ENCODE measurements around the gene EML4.

The EML4 gene

GRCh38 chr2:42178335-42178734 is 9.2 kb downstream of the EML4 start:
- H3K27ac ChIP-seq (ENCODE audit: low read depth, low read length) = no peak overlapping the region
- no peak overlapping the region for H3K9ac ChIP-seq (ENCODE audit: low read depth, low read length)
- WGBS = 90% methylated on average over 6 of the region's 6 CpGs
- peaks cover 7% of the 10 kb centered on the region; the same call in 1 of the 2 replicates for H3K4me1 ChIP-seq (ENCODE audit: insufficient read depth, low read length)
- no peaks in the 10 kb centered on the region for H3K27me3 ChIP-seq (ENCODE audit: insufficient read depth, low read length)
- no peaks in the 10 kb centered on the region; the same call in 1 of the 2 replicates for H3K36me3 ChIP-seq (ENCODE audit: insufficient read depth, low read length)
- no peaks in the 10 kb centered on the region for H3K9me3 ChIP-seq (ENCODE audit: insufficient read depth, low read depth, low read length)
- no peak overlapping the region for H3K4me3 ChIP-seq (ENCODE audit: low read length)

GRCh38 chr2:42180300-42180699 is 11.1 kb downstream of the EML4 start:
- Histone ChIP-seq H3K27ac (ENCODE audit: low read depth, low read length) (no peak overlapping the region), H3K4me3 (ENCODE audit: low read length) (no peak overlapping the region), H3K9me3 (ENCODE audit: insufficient read depth, low read depth, low read length) (no peaks in the 10 kb centered on the region), H3K4me1 (ENCODE audit: insufficient read depth, low read length) (peaks cover 19% of the 10 kb centered on the region), H3K36me3 (ENCODE audit: insufficient read depth, low read length) (no peaks in the 10 kb centered on the region; the same call in 1 of the 2 replicates), H3K9ac (ENCODE audit: low read depth, low read length) (no peak overlapping the region), H3K27me3 (ENCODE audit: insufficient read depth, low read length) (no peaks in the 10 kb centered on the region)

GRCh38 chr2:42182654-42183308 is 13.6 kb downstream of the EML4 start:
- WGBS = 81% methylated on average over 2 of the region's 2 CpGs
- Histone ChIP-seq H3K9ac (ENCODE audit: low read depth, low read length) (no peak overlapping the region), H3K36me3 (ENCODE audit: insufficient read depth, low read length) (no peaks in the 10 kb centered on the region), H3K4me3 (ENCODE audit: low read length) (no peak overlapping the region), H3K27me3 (ENCODE audit: insufficient read depth, low read length) (no peaks in the 10 kb centered on the region), H3K4me1 (ENCODE audit: insufficient read depth, low read length) (peaks cover 23% of the 10 kb centered on the region), H3K27ac (ENCODE audit: low read depth, low read length) (no peak overlapping the region), H3K9me3 (ENCODE audit: insufficient read depth, low read depth, low read length) (no peaks in the 10 kb centered on the region)

DNA sequence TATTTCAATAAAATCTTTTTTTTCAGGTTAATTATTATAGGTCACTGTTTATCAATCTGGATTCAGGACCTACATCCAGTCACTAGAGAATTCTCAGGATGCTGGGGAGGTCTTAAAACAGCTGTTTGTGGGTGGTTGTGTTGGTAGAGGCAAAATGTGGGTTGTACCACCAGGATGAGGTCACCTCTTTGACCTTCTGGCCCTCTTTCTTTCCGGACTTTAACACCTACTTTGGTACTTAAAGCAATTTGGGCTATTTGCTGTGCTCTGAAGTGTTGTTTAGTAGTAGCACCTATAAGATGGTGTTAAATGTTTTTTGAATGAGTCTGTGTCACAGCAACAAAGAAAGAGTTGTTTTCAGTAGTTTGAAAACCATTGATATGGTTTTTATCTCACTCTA is 14.6 kb downstream of the EML4 start:
- H3K4me3 ChIP-seq (ENCODE audit: low read length) = no peak overlapping the region
- peaks cover 23% of the 10 kb centered on the region for H3K4me1 ChIP-seq (ENCODE audit: insufficient read depth, low read length)
- H3K36me3 ChIP-seq (ENCODE audit: insufficient read depth, low read length) = no peaks in the 10 kb centered on the region
- no peaks in the 10 kb centered on the region for H3K9me3 ChIP-seq (ENCODE audit: insufficient read depth, low read depth, low read length)
- 88% methylated on average over 1 of the region's 1 CpG for WGBS
- H3K27ac ChIP-seq (ENCODE audit: low read depth, low read length) = no peak overlapping the region
- H3K9ac ChIP-seq (ENCODE audit: low read depth, low read length) = no peak overlapping the region
- H3K27me3 ChIP-seq (ENCODE audit: insufficient read depth, low read length) = no peaks in the 10 kb centered on the region

GRCh38 chr2:42184346-42184745 is 15.2 kb downstream of the EML4 start:
- Histone ChIP-seq H3K9me3 (ENCODE audit: insufficient read depth, low read depth, low read length) (no peaks in the 10 kb centered on the region), H3K4me1 (ENCODE audit: insufficient read depth, low read length) (peaks cover 23% of the 10 kb centered on the region), H3K9ac (ENCODE audit: low read depth, low read length) (no peak overlapping the region), H3K27me3 (ENCODE audit: insufficient read depth, low read length) (no peaks in the 10 kb centered on the region), H3K4me3 (ENCODE audit: low read length) (no peak overlapping the region), H3K36me3 (ENCODE audit: insufficient read depth, low read length) (no peaks in the 10 kb centered on the region), H3K27ac (ENCODE audit: low read depth, low read length) (no peak overlapping the region)
- 92% methylated on average over 2 of the region's 3 CpGs for WGBS

GRCh38 chr2:42185220-42185921 is 16.2 kb downstream of the EML4 start:
- 92% methylated on average over 4 of the region's 5 CpGs for WGBS
- H3K4me1 ChIP-seq (ENCODE audit: insufficient read depth, low read length) = peaks cover 23% of the 10 kb centered on the region
- H3K27me3 ChIP-seq (ENCODE audit: insufficient read depth, low read length) = no peaks in the 10 kb centered on the region
- no peaks in the 10 kb centered on the region for H3K36me3 ChIP-seq (ENCODE audit: insufficient read depth, low read length)
- no peak overlapping the region for H3K4me3 ChIP-seq (ENCODE audit: low read length)
- H3K27ac ChIP-seq (ENCODE audit: low read depth, low read length) = no peak overlapping the region
- no peak overlapping the region for H3K9ac ChIP-seq (ENCODE audit: low read depth, low read length)
- no peaks in the 10 kb centered on the region for H3K9me3 ChIP-seq (ENCODE audit: insufficient read depth, low read depth, low read length)

GRCh38 chr2:42186366-42186765 is 17.2 kb downstream of the EML4 start:
- no CpG with 5 or more reads among the region's 1 CpG for WGBS
- peaks cover 23% of the 10 kb centered on the region for H3K4me1 ChIP-seq (ENCODE audit: insufficient read depth, low read length)
- H3K4me3 ChIP-seq (ENCODE audit: low read length) = no peak overlapping the region
- no peak overlapping the region for H3K9ac ChIP-seq (ENCODE audit: low read depth, low read length)
- H3K27ac ChIP-seq (ENCODE audit: low read depth, low read length) = no peak overlapping the region
- H3K9me3 ChIP-seq (ENCODE audit: insufficient read depth, low read depth, low read length) = no peaks in the 10 kb centered on the region
- H3K27me3 ChIP-seq (ENCODE audit: insufficient read depth, low read length) = no peaks in the 10 kb centered on the region
- no peaks in the 10 kb centered on the region for H3K36me3 ChIP-seq (ENCODE audit: insufficient read depth, low read length)

DNA sequence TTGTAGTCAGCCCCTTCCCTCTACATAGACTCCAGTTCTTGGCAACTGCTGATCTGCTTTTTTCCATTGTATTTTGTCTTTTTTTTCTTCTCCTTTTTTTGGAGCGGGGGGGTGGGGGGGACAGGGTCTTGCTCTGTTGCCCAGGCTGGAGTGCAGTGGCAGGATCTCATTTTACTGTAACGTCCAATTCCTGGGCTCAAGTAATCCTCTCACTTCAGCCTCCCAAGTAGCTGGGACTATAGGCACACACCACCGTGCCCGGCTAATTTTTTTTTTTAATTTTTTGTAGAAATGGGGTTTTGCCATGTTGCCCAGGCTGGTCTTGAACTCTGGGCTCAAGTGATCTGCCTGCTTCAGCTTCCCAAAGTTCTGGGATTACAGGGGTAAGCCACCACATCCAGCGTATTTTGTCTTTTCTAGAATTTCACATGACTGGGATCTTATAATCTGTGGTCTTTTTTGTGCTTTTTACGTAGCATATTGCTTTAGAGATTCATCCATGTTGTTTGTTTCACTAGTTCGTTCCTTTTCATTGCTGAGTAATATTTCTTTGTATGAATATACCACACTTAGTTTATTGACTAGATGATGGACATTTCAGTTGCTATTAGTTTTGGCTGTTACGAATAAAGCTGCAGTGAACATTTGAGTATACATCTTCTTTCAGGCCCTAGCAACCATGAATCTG is 17.9 kb downstream of the EML4 start:
- no peaks in the 10 kb centered on the region for H3K36me3 ChIP-seq (ENCODE audit: insufficient read depth, low read length)
- no peak overlapping the region for H3K27ac ChIP-seq (ENCODE audit: low read depth, low read length)
- 98% methylated on average over 6 of the region's 8 CpGs for WGBS
- H3K4me1 ChIP-seq (ENCODE audit: insufficient read depth, low read length) = peaks cover 23% of the 10 kb centered on the region
- H3K27me3 ChIP-seq (ENCODE audit: insufficient read depth, low read length) = no peaks in the 10 kb centered on the region
- H3K4me3 ChIP-seq (ENCODE audit: low read length) = no peak overlapping the region
- no peak overlapping the region for H3K9ac ChIP-seq (ENCODE audit: low read depth, low read length)
- H3K9me3 ChIP-seq (ENCODE audit: insufficient read depth, low read depth, low read length) = no peaks in the 10 kb centered on the region

- WGBS = 97% methylated on average over 3 of the region's 3 CpGs
- Histone ChIP-seq H3K36me3 (ENCODE audit: insufficient read depth, low read length) (no peaks in the 10 kb centered on the region), H3K4me3 (ENCODE audit: low read length) (no peak overlapping the region), H3K9ac (ENCODE audit: low read depth, low read length) (no peak overlapping the region), H3K4me1 (ENCODE audit: insufficient read depth, low read length) (peaks cover 18% of the 10 kb centered on the region), H3K9me3 (ENCODE audit: insufficient read depth, low read depth, low read length) (no peaks in the 10 kb centered on the region), H3K27me3 (ENCODE audit: insufficient read depth, low read length) (no peaks in the 10 kb centered on the region), H3K27ac (ENCODE audit: low read depth, low read length) (no peak overlapping the region)
Observed at GRCh38 chr2:42187886-42188285, 18.7 kb downstream of the EML4 start.

- no peaks in the 10 kb centered on the region for H3K9me3 ChIP-seq (ENCODE audit: insufficient read depth, low read depth, low read length)
- H3K4me1 ChIP-seq (ENCODE audit: insufficient read depth, low read length) = peaks cover 15% of the 10 kb centered on the region
- H3K9ac ChIP-seq (ENCODE audit: low read depth, low read length) = no peak overlapping the region
- no peaks in the 10 kb centered on the region for H3K36me3 ChIP-seq (ENCODE audit: insufficient read depth, low read length)
- 87% methylated on average over 2 of the region's 2 CpGs for WGBS
- no peaks in the 10 kb centered on the region for H3K27me3 ChIP-seq (ENCODE audit: insufficient read depth, low read length)
- H3K4me3 ChIP-seq (ENCODE audit: low read length) = no peak overlapping the region
- no peak overlapping the region for H3K27ac ChIP-seq (ENCODE audit: low read depth, low read length)
Observed at GRCh38 chr2:42189235-42189566, 20.0 kb downstream of the EML4 start.

- 90% methylated on average over 2 of the region's 2 CpGs for WGBS
- Histone ChIP-seq H3K9ac (ENCODE audit: low read depth, low read length) (no peak overlapping the region), H3K4me1 (ENCODE audit: insufficient read depth, low read length) (peaks cover 10% of the 10 kb centered on the region; the same call in 1 of the 2 replicates), H3K27ac (ENCODE audit: low read depth, low read length) (no peak overlapping the region), H3K27me3 (ENCODE audit: insufficient read depth, low read length) (no peaks in the 10 kb centered on the region), H3K36me3 (ENCODE audit: insufficient read depth, low read length) (no peaks in the 10 kb centered on the region), H3K9me3 (ENCODE audit: insufficient read depth, low read depth, low read length) (no peaks in the 10 kb centered on the region), H3K4me3 (ENCODE audit: low read length) (no peak overlapping the region)
Observed at GRCh38 chr2:42190191-42190590, 21.0 kb downstream of the EML4 start.

Measured in HUES64 (cell line).